ENCODE data around the gene HCK.

HCK gene

GRCh38 chr20:32109392-32110172 lies 57.5 kb downstream of the HCK start, which contains the start of gene TM9SF4 (continued):
- TF ChIP-seq MZF1 (tag by site-specific recombination; IDR thresholded peaks at IDR 0.05; ENCODE audit: borderline replicate concordance) (no peak), ZNF37A (tag by site-specific recombination; IDR thresholded peaks at IDR 0.05) (no peak), SP7 (tag by site-specific recombination; IDR thresholded peaks at IDR 0.05) (peak; percentile 91), ZNF184 (tag by site-specific recombination; IDR thresholded peaks at IDR 0.05) (no peak; the same call in 1 of the 2 replicates), ZNF112 (tag by site-specific recombination; IDR thresholded peaks at IDR 0.05) (no peak), ZNF843 (tag by site-specific recombination; IDR thresholded peaks at IDR 0.05) (0 out of 2 replicates have a peak, but pooled peaks have one; percentile 46), ZFP41 (tag by site-specific recombination; IDR thresholded peaks at IDR 0.05; ENCODE audit: borderline replicate concordance) (no peak), ZXDB (tag by site-specific recombination; IDR thresholded peaks at IDR 0.05) (peak; percentile 100), ZNF202 (tag by site-specific recombination; IDR thresholded peaks at IDR 0.05; ENCODE audit: borderline replicate concordance) (no peak), HOXA7 (CRISPR knock-in tag; IDR thresholded peaks at IDR 0.05; ENCODE audit: borderline replicate concordance) (no peak), ZNF423 (tag by site-specific recombination; IDR thresholded peaks at IDR 0.05) (no peak), ZBTB48 (tag by site-specific recombination; IDR thresholded peaks at IDR 0.05) (peak; percentile 81), ZFP3 (tag by site-specific recombination; IDR thresholded peaks at IDR 0.05; ENCODE audit: low read depth) (no peak), OVOL3 (tag by site-specific recombination; IDR thresholded peaks at IDR 0.05) (peak; percentile 92), ZNF223 (tag by site-specific recombination; IDR thresholded peaks at IDR 0.05) (no peak), ZNF449 (tag by site-specific recombination; IDR thresholded peaks at IDR 0.05) (0 out of 2 replicates have a peak, but pooled peaks have one; percentile 28), WT1 (tag by site-specific recombination; IDR thresholded peaks at IDR 0.05) (peak; percentile 95), ZNF341 (tag by site-specific recombination; IDR thresholded peaks at IDR 0.05; ENCODE audit: low read depth) (peak; percentile 96), ZNF747 (tag by site-specific recombination; IDR thresholded peaks at IDR 0.05) (no peak), PBX3 (CRISPR knock-in tag; IDR thresholded peaks at IDR 0.05) (no peak), ZNF501 (tag by site-specific recombination; IDR thresholded peaks at IDR 0.05) (no peak), ZNF585B (tag by site-specific recombination; IDR thresholded peaks at IDR 0.05) (no peak), ZBTB20 (tag by site-specific recombination; IDR thresholded peaks at IDR 0.05) (peak; percentile 80), ZNF416 (tag by site-specific recombination; IDR thresholded peaks at IDR 0.05) (no peak), BCL11A (tag by site-specific recombination; IDR thresholded peaks at IDR 0.05; ENCODE audit: low read depth) (no peak; the same call in 1 of the 2 replicates), OSR2 (tag by site-specific recombination; IDR thresholded peaks at IDR 0.05) (peak; percentile 72), ZNF660 (tag by site-specific recombination; IDR thresholded peaks at IDR 0.05) (no peak; the same call in 1 of the 2 replicates), ZNF362 (tag by site-specific recombination; IDR thresholded peaks at IDR 0.05) (no peak), ZNF248 (tag by site-specific recombination; IDR thresholded peaks at IDR 0.05) (no peak), REPIN1 (tag by site-specific recombination; IDR thresholded peaks at IDR 0.05; ENCODE audit: low read depth) (no peak), GLI2 (tag by site-specific recombination; IDR thresholded peaks at IDR 0.05; ENCODE audit: borderline replicate concordance, low read depth) (no peak), ZNF548 (tag by site-specific recombination; IDR thresholded peaks at IDR 0.05) (no peak), ZNF768 (tag by site-specific recombination; IDR thresholded peaks at IDR 0.05) (no peak), ZBTB17 (tag by site-specific recombination; IDR thresholded peaks at IDR 0.05) (peak; percentile 100), ZSCAN23 (tag by site-specific recombination; IDR thresholded peaks at IDR 0.05) (no peak; the same call in 1 of the 2 replicates), ZNF23 (tag by site-specific recombination; IDR thresholded peaks at IDR 0.05; ENCODE audit: borderline replicate concordance) (no peak), ZNF19 (tag by site-specific recombination; IDR thresholded peaks at IDR 0.05; ENCODE audit: low read depth) (no peak), ZBTB21 (tag by site-specific recombination; IDR thresholded peaks at IDR 0.05) (peak; percentile 99), ZNF366 (tag by site-specific recombination; conservative IDR thresholded peaks at IDR 0.05) (peak; percentile 62)

Data from HEK293 (cell line).